Measurements from ENCODE around the gene SGPL1.

GRCh38 chr10:70912556-70912955 is 96.8 kb downstream of the SGPL1 start:
- no peak for TF ChIP-seq CTCF (IDR thresholded peaks at IDR 0.05; ENCODE audit: insufficient read depth, low read length)
- TF ChIP-seq GABPA (IDR thresholded peaks at IDR 0.05; ENCODE audit: low read depth): no peak
- no peak for TF ChIP-seq POLR2AphosphoS5 (IDR thresholded peaks at IDR 0.05; ENCODE audit: low read depth)
- no peak for TF ChIP-seq REST (IDR thresholded peaks at IDR 0.05; ENCODE audit: insufficient replicate concordance, low read depth)
